ENCODE results near the gene TMX4.

DNA sequence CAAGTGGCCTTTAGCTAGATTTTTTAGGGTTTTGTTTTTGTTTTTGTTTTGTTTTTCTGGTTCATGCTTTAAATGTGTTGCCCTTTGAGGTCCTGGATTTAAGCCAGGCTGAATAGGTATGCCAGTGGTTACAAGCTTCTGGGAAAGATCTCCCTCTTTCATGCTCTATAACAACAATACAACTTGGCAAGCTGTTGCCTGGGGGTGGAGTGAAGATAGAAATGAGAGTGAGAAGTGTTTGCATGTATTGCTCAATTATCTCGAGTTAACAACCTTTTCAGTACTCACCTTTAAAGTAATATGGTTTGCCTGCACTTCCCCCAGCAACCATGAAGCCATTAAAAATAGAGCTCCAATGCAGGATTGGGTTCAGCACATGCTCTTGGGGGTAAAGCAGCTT lies 60.1 kb downstream of the TMX4 start:
- TF ChIP-seq, protein P1, sequence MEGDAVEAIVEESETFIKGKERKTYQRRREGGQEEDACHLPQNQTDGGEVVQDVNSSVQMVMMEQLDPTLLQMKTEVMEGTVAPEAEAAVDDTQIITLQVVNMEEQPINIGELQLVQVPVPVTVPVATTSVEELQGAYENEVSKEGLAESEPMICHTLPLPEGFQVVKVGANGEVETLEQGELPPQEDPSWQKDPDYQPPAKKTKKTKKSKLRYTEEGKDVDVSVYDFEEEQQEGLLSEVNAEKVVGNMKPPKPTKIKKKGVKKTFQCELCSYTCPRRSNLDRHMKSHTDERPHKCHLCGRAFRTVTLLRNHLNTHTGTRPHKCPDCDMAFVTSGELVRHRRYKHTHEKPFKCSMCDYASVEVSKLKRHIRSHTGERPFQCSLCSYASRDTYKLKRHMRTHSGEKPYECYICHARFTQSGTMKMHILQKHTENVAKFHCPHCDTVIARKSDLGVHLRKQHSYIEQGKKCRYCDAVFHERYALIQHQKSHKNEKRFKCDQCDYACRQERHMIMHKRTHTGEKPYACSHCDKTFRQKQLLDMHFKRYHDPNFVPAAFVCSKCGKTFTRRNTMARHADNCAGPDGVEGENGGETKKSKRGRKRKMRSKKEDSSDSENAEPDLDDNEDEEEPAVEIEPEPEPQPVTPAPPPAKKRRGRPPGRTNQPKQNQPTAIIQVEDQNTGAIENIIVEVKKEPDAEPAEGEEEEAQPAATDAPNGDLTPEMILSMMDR (optimal IDR thresholded peaks at IDR 0.05 in 1 of 3, IDR thresholded peaks at IDR 0.05 in 1 of 3, conservative IDR thresholded peaks at IDR 0.05 in 1 of 3; ENCODE audit: extremely low read depth in 1 of 3, insufficient read depth in 2 of 3, low read length in 3 of 3), result no peak
- TF ChIP-seq EZH2 (IDR thresholded peaks at IDR 0.05; ENCODE audit: low read length), result no peak

All from keratinocyte (primary cell).